HCT116 (cell line): ENCODE data around the gene ARHGAP31. TPM values are rescaled to one million over a fixed set of nuclear protein-coding genes. Genes with fewer than 3 reads are reported as not detected.

Experiments
- ATAC-seq: fragments of 200-7000 bp; cut with Tn5 transposase; 2 replicates; pipeline ENCODE4 v1.9.1; 2020; ENCODE audit warnings: mild to moderate bottlenecking, moderate library complexity
- BruUV-seq: library from RNA; stranded (reverse); fragments of 400-500 nt; replicated peaks from 2 replicates; lab custom pipeline; 2021; lab: Mats Ljungman, UMichigan
- CTCF ChIA-PET: fragments of 300-600 bp; sonication (Branson Sonifier 250); formaldehyde crosslinking; loops from one replicate; lab custom pipeline; 2021; ENCODE audit warnings: antibody characterized with exemption; lab: Charles Lee
- POLR2A ChIA-PET: fragments of 300-600, 350-600 bp; sonication (Branson Sonifier 250); formaldehyde crosslinking; loops from one replicate; lab custom pipeline; 2021; ENCODE audit warnings: antibody characterized with exemption; lab: Charles Lee
- RAD21 ChIA-PET, 2 experiments: fragments of 300-600 bp; sonication (Branson Sonifier 250); formaldehyde crosslinking; loops; one replicate each; lab custom pipeline; 2023; ENCODE audit warnings: low total read pairs in 2 of 2; ENCODE audit not compliant: uncharacterized antibody in 2 of 2, unreplicated experiment in 2 of 2, low non-redundant PET in 1 of 2; lab: Charles Lee
- DNase-seq: peaks from one replicate; pipeline ENCODE4 v3.0.0-alpha.2; 2010; ENCODE audit warnings: low read depth, low spot score
- H2AFZ ChIP-seq: fragments of 200-600 bp; shearing (Covaris generic), sonication (generic); 2 replicates; pipeline ENCODE4 v1.6.1; 2017; ENCODE audit warnings: low read depth, mixed run types, mixed read lengths, antibody characterized with exemption, low read length; ENCODE audit not compliant: poor library complexity, severe bottlenecking
- H3K27ac ChIP-seq: 2 replicates; pipeline ENCODE4 v1.5.1; 2012; ENCODE audit warnings: low read depth, low read length
- H3K27me3 ChIP-seq: fragments of 200-600 bp; sonication (generic); 2 replicates; pipeline ENCODE4 v1.6.1; 2016; ENCODE audit warnings: mixed run types, low read length, mixed read lengths; ENCODE audit not compliant: insufficient read depth
- H3K36me3 ChIP-seq, 2 experiments: fragments of 200-500 bp in 1 of 2; fragments of 200-600 bp in 1 of 2; sonication (Bioruptor generic) in 1 of 2; sonication (generic) in 1 of 2; 2 replicates each; pipeline versions ENCODE4 v1.5.1 to v1.6.1; 2014 to 2016; ENCODE audit warnings: low read length in 2 of 2, inconsistent platforms in 1 of 2, mixed read lengths in 1 of 2, mixed run types in 1 of 2; ENCODE audit not compliant: insufficient read depth in 2 of 2, control insufficient read depth in 1 of 2
- H3K4me1 ChIP-seq, 2 experiments: fragments of 200-600 bp in 1 of 2; sonication (generic) in 1 of 2; 2 replicates each; pipeline versions ENCODE4 v1.5.1 to v1.6.1; 2012 to 2017; ENCODE audit warnings: low read length in 2 of 2, inconsistent platforms in 1 of 2, mild to moderate bottlenecking in 1 of 2, mixed read lengths in 1 of 2, mixed run types in 1 of 2, moderate library complexity in 1 of 2; ENCODE audit not compliant: insufficient read depth in 2 of 2, control insufficient read depth in 1 of 2
- H3K4me2 ChIP-seq: fragments of 200-600 bp; sonication (generic); 2 replicates; pipeline ENCODE4 v1.6.1; 2017; ENCODE audit warnings: mixed run types, low read length, mixed read lengths
- H3K4me3 ChIP-seq, 2 experiments: fragments of 200-600 bp in 1 of 2; sonication (generic) in 1 of 2; replicated peaks in 1 of 2; 2 replicates each; pipeline ENCODE4 v1.5.1; 2011 to 2016; ENCODE audit warnings: low read length in 2 of 2, control low read depth in 1 of 2, low read depth in 1 of 2, mild to moderate bottlenecking in 1 of 2, mixed read lengths in 1 of 2, mixed run types in 1 of 2
- H3K79me2 ChIP-seq: fragments of 200-600 bp; sonication (generic); 2 replicates; pipeline ENCODE4 v1.6.1; 2017; ENCODE audit warnings: mild to moderate bottlenecking, mixed run types, low read length, moderate library complexity, mixed read lengths; ENCODE audit not compliant: insufficient read depth
- H3K9ac ChIP-seq: fragments of 200-600 bp; sonication (generic); 2 replicates; pipeline ENCODE4 v1.6.1; 2016; ENCODE audit warnings: low read length, mixed read lengths
- H3K9me2 ChIP-seq: fragments of 200-600 bp; sonication (generic), shearing (Covaris generic); 2 replicates; pipeline ENCODE4 v1.6.1; 2017; ENCODE audit warnings: mixed run types, mild to moderate bottlenecking, moderate library complexity; ENCODE audit not compliant: insufficient read depth
- H3K9me3 ChIP-seq, 2 experiments: fragments of 200-500 bp in 1 of 2; fragments of 200-600 bp in 1 of 2; sonication (Bioruptor generic) in 1 of 2; sonication (generic) in 1 of 2; 2 replicates each; pipeline ENCODE4 v1.6.1; 2014 to 2017; ENCODE audit warnings: low read length in 2 of 2, mixed read lengths in 2 of 2, inconsistent platforms in 1 of 2, low read depth in 1 of 2, mild to moderate bottlenecking in 1 of 2, mixed run types in 1 of 2, moderate library complexity in 1 of 2; ENCODE audit not compliant: control insufficient read depth in 1 of 2, insufficient read depth in 1 of 2
- H4K20me1 ChIP-seq: fragments of 200-600 bp; sonication (generic), shearing (Covaris generic); 2 replicates; pipeline ENCODE4 v1.6.1; 2017; ENCODE audit warnings: mixed run types, mild to moderate bottlenecking, moderate library complexity; ENCODE audit not compliant: insufficient read depth
- CEBPB ChIP-seq: IDR thresholded peaks from 2 replicates; pipeline ENCODE4 v1.6.1; 2012; ENCODE audit warnings: low read depth
- RAD21 ChIP-seq: IDR thresholded peaks from 2 replicates; pipeline ENCODE4 v1.6.1; 2012; ENCODE audit warnings: low read depth, mild to moderate bottlenecking
- intact Hi-C: fragments of 100-400 bp; cut with micrococcal nuclease; formaldehyde crosslinking; loops from 2 replicates; pipeline ENCODE4 v1.10.0; 2022
- total RNA-seq: library from RNA; stranded (reverse); gene quantifications from one replicate; pipeline ENCODE4 v1.2.1, GENCODE V29; 2021; ENCODE audit not compliant: unreplicated experiment
- TF ChIP-seq, protein P1 (sequence below), 3 experiments: fragments of 200-600 bp in 1 of 3; sonication (generic) in 1 of 3; IDR thresholded peaks in 2 of 3; conservative IDR thresholded peaks in 1 of 3; 2 replicates each; pipeline ENCODE4 v1.5.1; 2012 to 2017; ENCODE audit warnings: low read depth in 2 of 3, low read length in 2 of 3, antibody characterized with exemption in 1 of 3, borderline replicate concordance in 1 of 3, control low read depth in 1 of 3, mild to moderate bottlenecking in 1 of 3, mixed read lengths in 1 of 3, mixed run types in 1 of 3, moderate library complexity in 1 of 3; ENCODE audit not compliant: insufficient read depth in 1 of 3
- TF ChIP-seq, protein P2 (sequence below): IDR thresholded peaks from 2 replicates; pipeline ENCODE4 v1.6.1; 2011; ENCODE audit warnings: mild to moderate bottlenecking, low read length, moderate library complexity; ENCODE audit not compliant: insufficient replicate concordance; ENCODE audit errors: extremely low read depth

Gene ARHGAP31
- total RNA-seq, 1 experiment from 2014 or later = 0.93 TPM

GRCh38 chr3:119388577-119388976, 94.4 kb downstream of the ARHGAP31 start:
- Histone ChIP-seq H4K20me1 (no peaks in the 10 kb centered on the region), H3K9me2 (no peaks in the 10 kb centered on the region), H3K27ac (no peak overlapping the region), H3K9ac (no peak overlapping the region), H2AFZ (no peak overlapping the region), H3K9me3 (no peaks in the 10 kb centered on the region), H3K36me3 (no peaks in the 10 kb centered on the region), H3K79me2 (no peaks in the 10 kb centered on the region), H3K4me3 (no peak overlapping the region), H3K4me1 (no peaks in the 10 kb centered on the region), H3K4me2 (no peak overlapping the region), H3K27me3 (no peaks in the 10 kb centered on the region)
- ChIA-PET RAD21 (no interaction called here), CTCF (interaction anchor here (1.1 kb wide), 1 partner anchor 114 kb away, joined by 3 read pairs; no protein-coding TSS in a partner anchor), POLR2A (no interaction called here)
- TF ChIP-seq RAD21 (peak; percentile 42), CEBPB (no peak)
- TF ChIP-seq, protein P1, sequence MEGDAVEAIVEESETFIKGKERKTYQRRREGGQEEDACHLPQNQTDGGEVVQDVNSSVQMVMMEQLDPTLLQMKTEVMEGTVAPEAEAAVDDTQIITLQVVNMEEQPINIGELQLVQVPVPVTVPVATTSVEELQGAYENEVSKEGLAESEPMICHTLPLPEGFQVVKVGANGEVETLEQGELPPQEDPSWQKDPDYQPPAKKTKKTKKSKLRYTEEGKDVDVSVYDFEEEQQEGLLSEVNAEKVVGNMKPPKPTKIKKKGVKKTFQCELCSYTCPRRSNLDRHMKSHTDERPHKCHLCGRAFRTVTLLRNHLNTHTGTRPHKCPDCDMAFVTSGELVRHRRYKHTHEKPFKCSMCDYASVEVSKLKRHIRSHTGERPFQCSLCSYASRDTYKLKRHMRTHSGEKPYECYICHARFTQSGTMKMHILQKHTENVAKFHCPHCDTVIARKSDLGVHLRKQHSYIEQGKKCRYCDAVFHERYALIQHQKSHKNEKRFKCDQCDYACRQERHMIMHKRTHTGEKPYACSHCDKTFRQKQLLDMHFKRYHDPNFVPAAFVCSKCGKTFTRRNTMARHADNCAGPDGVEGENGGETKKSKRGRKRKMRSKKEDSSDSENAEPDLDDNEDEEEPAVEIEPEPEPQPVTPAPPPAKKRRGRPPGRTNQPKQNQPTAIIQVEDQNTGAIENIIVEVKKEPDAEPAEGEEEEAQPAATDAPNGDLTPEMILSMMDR (IDR thresholded peaks at IDR 0.05 in 2 of 3, conservative IDR thresholded peaks at IDR 0.05 in 1 of 3; ENCODE audit: borderline replicate concordance in 1 of 3, insufficient read depth in 1 of 3, low read depth in 2 of 3, low read length in 2 of 3) = 0 out of 6 replicates have a peak, but pooled peaks of 1 of the 3 experiments have one; percentile 9
- TF ChIP-seq, protein P2, sequence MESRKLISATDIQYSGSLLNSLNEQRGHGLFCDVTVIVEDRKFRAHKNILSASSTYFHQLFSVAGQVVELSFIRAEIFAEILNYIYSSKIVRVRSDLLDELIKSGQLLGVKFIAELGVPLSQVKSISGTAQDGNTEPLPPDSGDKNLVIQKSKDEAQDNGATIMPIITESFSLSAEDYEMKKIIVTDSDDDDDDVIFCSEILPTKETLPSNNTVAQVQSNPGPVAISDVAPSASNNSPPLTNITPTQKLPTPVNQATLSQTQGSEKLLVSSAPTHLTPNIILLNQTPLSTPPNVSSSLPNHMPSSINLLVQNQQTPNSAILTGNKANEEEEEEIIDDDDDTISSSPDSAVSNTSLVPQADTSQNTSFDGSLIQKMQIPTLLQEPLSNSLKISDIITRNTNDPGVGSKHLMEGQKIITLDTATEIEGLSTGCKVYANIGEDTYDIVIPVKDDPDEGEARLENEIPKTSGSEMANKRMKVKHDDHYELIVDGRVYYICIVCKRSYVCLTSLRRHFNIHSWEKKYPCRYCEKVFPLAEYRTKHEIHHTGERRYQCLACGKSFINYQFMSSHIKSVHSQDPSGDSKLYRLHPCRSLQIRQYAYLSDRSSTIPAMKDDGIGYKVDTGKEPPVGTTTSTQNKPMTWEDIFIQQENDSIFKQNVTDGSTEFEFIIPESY = no peak
- no TSS peak for BruUV-seq
- DNase-seq (no peak), ATAC-seq (0 out of 2 replicates have a peak, but pooled peaks have one; percentile 38)
- intact Hi-C loops = loop anchor here (10.0 kb wide), 1 partner anchor 504 kb away; no protein-coding TSS in a partner anchor
